Measurements from ENCODE around the gene C3orf49. TPM values are rescaled to one million over a fixed set of nuclear protein-coding genes. Genes with fewer than 3 reads are reported as not detected.

C3orf49 gene
- total RNA-seq, 1 donor from 2014 or later = not detected

DNA sequence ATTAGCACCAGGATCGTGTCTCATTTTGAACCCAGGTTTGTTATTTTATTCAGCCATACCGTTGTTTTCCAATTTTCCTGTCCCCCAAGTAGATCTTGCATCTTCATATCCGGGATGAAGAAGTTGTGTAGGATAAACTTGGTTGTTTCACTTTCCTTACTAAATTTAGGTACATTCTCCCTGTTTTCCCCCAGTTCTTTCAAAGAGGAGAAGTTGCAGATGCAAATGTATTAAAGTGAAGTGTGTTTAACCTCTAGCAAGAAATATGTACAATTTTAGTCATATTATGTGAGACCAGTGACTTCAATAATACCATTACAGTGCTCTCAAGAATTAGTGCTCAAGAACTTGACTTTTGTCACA is 45.8 kb downstream of the C3orf49 start:
- H3K79me2 ChIP-seq (ENCODE audit: low read depth) = peaks cover 89% of the 10 kb centered on the region
- H3K36me3 Mint-ChIP-seq = peaks cover 14% of the 10 kb centered on the region

DNA sequence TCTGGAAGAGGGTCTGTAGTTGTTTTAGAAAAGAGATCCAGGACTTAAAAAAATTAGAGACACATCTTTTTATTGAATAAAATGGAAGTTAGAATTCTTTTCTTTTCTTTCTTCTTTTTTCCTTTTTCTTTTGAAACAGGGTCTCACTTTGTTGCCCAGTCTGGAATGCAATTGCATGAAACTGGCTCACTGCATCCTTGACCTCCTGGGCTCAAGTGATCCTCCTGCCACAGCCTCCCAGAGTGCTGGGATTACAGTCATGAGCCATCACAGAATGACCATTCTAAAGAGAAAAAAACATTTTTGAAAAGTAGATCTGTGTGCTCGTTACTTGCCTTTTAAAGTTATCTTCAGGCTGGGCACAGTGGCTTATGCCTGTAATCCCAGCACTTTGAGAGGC is 48.1 kb downstream of the C3orf49 start:
- Histone ChIP-seq H3K27me3 (no peaks in the 10 kb centered on the region), H3K4me3 (no peak overlapping the region), H4K20me1 (ENCODE audit: low read depth) (peaks cover 31% of the 10 kb centered on the region), H3K4me2 (no peak overlapping the region), H3K9me3 (ENCODE audit: low read depth) (no peaks in the 10 kb centered on the region), H2AFZ (replicated peaks) (no peak overlapping the region), H3K4me1 (peaks cover 24% of the 10 kb centered on the region), H3K36me3 (no peaks in the 10 kb centered on the region), H3F3A (ENCODE audit: low read depth) (no peaks in the 10 kb centered on the region), H3K79me2 (ENCODE audit: low read depth) (peaks cover 89% of the 10 kb centered on the region), H3K27ac (no peak overlapping the region), H3K9ac (no peak overlapping the region)
- no peaks in the 10 kb centered on the region for H3K9me3 Mint-ChIP-seq
- no peak overlapping the region for H3K27ac Mint-ChIP-seq
- no peak for DNase-seq (ENCODE audit: low spot score)
- H3K36me3 Mint-ChIP-seq = peaks cover 14% of the 10 kb centered on the region
- no peak overlapping the region for H3K4me3 Mint-ChIP-seq
- H3K27me3 Mint-ChIP-seq (ENCODE audit: insufficient read depth, low read depth) = peaks cover 5% of the 10 kb centered on the region
- TF ChIP-seq EZH2 (IDR thresholded peaks at IDR 0.05) (no peak), EZH2phosphoT487 (IDR thresholded peaks at IDR 0.05) (no peak)
- TF ChIP-seq, protein P1, sequence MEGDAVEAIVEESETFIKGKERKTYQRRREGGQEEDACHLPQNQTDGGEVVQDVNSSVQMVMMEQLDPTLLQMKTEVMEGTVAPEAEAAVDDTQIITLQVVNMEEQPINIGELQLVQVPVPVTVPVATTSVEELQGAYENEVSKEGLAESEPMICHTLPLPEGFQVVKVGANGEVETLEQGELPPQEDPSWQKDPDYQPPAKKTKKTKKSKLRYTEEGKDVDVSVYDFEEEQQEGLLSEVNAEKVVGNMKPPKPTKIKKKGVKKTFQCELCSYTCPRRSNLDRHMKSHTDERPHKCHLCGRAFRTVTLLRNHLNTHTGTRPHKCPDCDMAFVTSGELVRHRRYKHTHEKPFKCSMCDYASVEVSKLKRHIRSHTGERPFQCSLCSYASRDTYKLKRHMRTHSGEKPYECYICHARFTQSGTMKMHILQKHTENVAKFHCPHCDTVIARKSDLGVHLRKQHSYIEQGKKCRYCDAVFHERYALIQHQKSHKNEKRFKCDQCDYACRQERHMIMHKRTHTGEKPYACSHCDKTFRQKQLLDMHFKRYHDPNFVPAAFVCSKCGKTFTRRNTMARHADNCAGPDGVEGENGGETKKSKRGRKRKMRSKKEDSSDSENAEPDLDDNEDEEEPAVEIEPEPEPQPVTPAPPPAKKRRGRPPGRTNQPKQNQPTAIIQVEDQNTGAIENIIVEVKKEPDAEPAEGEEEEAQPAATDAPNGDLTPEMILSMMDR (IDR thresholded peaks at IDR 0.05) = no peak
- H3K4me1 Mint-ChIP-seq = peaks cover 22% of the 10 kb centered on the region

More for the DNA sequence above, 45.8 kb downstream of the C3orf49 start:
- Histone ChIP-seq H3F3A (ENCODE audit: low read depth) (no peaks in the 10 kb centered on the region), H3K9ac (no peak overlapping the region), H3K27me3 (no peaks in the 10 kb centered on the region), H3K27ac (no peak overlapping the region), H3K4me1 (peaks cover 14% of the 10 kb centered on the region), H3K36me3 (no peaks in the 10 kb centered on the region), H3K9me3 (ENCODE audit: low read depth) (no peaks in the 10 kb centered on the region), H2AFZ (replicated peaks) (no peak overlapping the region), H3K4me2 (peak overlapping the region; percentile 72), H4K20me1 (ENCODE audit: low read depth) (peaks cover 16% of the 10 kb centered on the region), H3K4me3 (peak overlapping the region; percentile 99)
- Mint-ChIP-seq H3K27me3 (ENCODE audit: insufficient read depth, low read depth) (peaks cover 5% of the 10 kb centered on the region), H3K9me3 (no peaks in the 10 kb centered on the region), H3K4me1 (peaks cover 27% of the 10 kb centered on the region), H3K4me3 (peak overlapping the region; percentile 93), H3K27ac (peak overlapping the region; percentile 89)
- TF ChIP-seq, protein P1 (IDR thresholded peaks at IDR 0.05) = no peak
- DNase-seq (ENCODE audit: low spot score) = no peak

DNA sequence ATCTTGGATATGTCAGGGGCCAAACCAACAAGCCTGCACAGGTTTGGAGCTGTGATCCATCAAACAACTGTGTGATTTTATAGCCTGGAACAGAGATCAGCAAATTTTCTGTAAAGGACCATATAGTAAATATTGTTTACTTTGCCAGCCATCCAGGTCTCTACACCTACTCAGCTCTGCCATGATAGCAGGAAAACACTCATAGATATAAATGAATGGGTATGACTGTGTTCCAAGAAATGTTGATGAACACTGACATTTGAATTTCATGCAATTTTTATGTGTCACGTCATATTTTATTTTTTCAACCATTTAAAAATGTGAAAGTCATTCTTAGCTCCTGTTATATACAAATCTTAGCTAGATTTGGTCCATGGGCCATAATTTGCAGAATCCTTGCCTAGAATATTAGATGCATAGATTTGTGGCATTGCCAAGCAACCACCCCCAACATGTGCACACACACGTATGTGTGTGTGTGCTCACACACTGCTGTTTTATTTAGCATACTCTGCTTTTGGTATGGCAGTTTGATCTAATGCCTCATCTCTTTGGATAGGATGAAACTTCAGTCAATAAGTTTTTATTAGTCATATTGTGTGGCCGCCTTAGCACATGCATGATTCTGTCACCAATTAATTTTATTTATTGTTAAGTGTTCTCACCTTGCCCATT is 51.0 kb downstream of the C3orf49 start:
- Histone ChIP-seq H3K79me2 (ENCODE audit: low read depth) (peaks cover 93% of the 10 kb centered on the region), H4K20me1 (ENCODE audit: low read depth) (peaks cover 50% of the 10 kb centered on the region)
- no peak overlapping the region for H3K27ac Mint-ChIP-seq

More for the DNA sequence above, 51.0 kb downstream of the C3orf49 start:
- Histone ChIP-seq H3K9ac (no peak overlapping the region), H3K27ac (no peak overlapping the region), H3K36me3 (no peaks in the 10 kb centered on the region), H3K27me3 (no peaks in the 10 kb centered on the region), H3K4me3 (no peak overlapping the region), H3K4me1 (peaks cover 14% of the 10 kb centered on the region), H3F3A (ENCODE audit: low read depth) (no peaks in the 10 kb centered on the region), H3K9me3 (ENCODE audit: low read depth) (no peaks in the 10 kb centered on the region), H3K4me2 (no peak overlapping the region), H2AFZ (replicated peaks) (no peak overlapping the region)
- Mint-ChIP-seq H3K36me3 (peaks cover 15% of the 10 kb centered on the region), H3K4me3 (no peak overlapping the region), H3K4me1 (peaks cover 10% of the 10 kb centered on the region), H3K9me3 (no peaks in the 10 kb centered on the region), H3K27me3 (ENCODE audit: insufficient read depth, low read depth) (peaks cover 3% of the 10 kb centered on the region)
- DNase-seq (ENCODE audit: low spot score) = no peak
- TF ChIP-seq EZH2 (IDR thresholded peaks at IDR 0.05) (no peak), EZH2phosphoT487 (IDR thresholded peaks at IDR 0.05) (no peak)
- TF ChIP-seq, protein P1 (IDR thresholded peaks at IDR 0.05) = no peak
